NCI-H82 (cell line): ENCODE measurements around the gene SNORC.

Source experiments
- DNase-seq: peaks from one replicate; lab custom pipeline; 2025; lab: John Stamatoyannopoulos, UW

The SNORC gene

GRCh38 chr2:232882505-232883115 lies 12.5 kb downstream of the SNORC start:
- no peak for DNase-seq

- no peak for DNase-seq
These were observed 13.2 kb downstream of the SNORC start for GRCh38 chr2:232883116-232883721.

DNA sequence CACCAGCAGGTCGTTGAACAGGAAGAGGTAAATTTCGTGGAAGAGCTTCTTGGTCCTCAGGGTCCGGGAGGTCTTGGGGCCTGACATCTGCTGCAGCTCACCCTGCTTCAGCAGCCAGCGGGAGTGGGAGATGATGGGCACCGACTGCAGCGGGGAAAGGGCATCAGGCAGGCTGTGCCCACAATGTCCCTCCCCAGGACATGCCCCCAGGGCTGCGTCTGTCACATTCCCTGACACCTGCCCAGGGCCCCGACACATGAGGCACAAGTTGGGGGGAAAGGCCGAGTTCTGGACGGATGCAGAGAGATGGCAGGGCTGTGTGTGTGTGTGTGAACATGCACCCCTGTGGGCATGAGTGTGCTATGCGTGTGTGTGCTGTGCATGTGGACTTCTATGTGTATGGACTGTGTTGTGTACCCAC lies 13.9 kb downstream of the SNORC start:
- DNase-seq = no peak

DNA sequence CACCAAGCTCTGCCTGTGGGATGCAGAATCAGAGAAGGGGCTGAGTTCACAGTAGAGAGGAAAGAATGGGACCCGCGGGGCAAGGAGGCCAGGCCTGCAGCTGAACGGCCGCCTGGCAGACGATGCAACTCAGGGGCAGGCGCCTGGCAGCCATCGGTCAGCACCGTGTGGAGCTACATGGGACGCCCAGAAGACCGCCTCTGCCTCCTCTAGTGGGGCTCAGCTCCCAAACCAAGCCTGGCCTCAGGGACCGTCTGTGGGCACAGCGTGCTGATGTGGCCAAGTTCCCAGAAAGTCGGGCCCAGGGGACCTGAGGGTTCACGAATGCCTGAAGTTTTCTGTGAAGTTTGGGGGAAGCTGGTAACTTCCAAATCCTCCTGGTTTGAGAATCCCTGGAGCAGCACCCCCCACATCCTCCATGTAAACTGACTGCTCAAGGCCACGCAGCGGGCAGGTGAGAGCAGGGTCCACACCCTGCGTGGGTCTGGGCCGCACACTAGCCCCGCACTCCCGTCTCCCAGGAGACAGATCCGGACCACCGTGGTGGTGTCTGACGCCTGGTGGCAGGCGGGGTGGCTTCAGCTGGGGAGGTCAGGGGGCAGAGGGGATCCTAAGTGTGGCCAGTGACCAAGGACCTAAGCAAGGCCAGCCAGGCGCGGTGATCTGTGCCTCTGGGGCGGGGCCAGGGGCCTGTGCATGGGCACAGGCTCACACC lies 14.6 kb downstream of the SNORC start:
- DNase-seq = no peak

- DNase-seq = no peak
These were observed 15.3 kb downstream of the SNORC start for GRCh38 chr2:232885264-232885961.

DNA sequence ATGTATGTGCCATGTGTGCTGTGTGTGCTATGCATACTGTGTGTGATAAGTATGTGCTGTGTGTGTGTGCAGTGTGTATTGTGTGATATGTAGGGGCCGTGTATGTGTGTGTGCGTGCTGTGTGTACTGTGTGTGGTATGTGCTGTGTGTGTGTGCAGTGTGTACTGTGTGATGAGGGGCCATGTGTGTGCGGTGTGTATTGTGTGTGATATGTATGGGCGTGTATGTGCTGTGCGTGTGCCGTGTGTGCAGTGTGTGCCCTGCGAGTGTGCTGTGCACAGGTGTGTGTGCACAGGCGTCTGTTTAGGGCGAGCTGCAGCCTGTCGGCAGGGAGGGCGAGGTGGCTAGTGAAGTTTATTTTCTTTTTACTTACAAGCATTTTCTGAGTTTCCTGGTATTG lies 16.1 kb downstream of the SNORC start:
- DNase-seq = no peak

DNA sequence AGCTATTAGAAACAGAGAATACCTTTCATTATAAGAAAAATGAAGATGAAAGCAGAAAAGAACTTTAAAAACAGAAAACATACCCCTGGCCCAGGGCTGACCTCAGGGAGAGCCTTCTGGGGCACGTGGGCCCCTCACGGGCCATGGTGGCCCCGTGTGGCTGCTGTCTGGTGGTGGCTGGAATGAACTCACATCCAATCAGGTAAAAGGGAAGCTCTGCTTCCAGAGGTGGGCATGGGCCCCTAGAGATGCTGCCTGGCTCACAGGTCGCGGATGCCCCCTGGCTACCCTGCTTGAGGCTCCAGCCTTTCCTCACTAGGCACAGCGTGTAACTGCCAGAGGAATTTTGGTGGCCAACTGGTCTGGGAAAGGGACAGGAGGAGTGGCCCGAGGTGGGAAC lies 16.6 kb downstream of the SNORC start:
- no peak for DNase-seq

DNA sequence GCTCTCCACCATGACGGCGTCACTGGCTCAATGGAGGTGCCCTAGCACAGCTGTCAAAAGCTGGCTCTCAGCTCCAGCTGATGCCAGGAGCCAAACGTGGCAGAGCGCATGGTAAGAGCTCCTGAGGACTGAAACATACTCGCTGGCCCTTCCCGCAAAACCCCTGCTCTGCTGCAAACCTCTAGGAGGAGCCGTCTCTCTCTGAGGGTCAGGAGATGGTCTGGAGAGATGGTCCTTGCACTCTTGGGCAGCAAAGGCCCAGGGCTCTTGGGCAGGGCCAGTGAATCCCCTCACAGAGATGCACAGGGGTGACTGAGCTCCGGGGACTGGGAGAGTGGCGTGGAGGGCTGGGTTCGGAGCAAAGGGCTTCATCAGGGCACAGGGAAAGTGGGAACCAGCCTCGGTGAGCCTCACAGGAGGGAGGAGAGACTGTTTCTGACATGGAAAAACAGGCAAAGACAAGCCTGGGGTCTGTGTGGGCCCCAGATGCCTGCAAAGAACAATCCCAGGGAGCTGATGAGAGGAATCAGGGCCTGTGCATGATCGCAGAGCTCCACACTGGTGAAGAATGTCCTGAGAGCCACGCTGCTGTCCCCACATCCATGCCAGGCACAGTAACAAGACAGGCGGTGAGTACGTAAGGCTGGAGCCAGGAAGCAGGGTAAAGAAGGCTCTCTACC lies 17.2 kb downstream of the SNORC start:
- peak; percentile 21 for DNase-seq

GRCh38 chr2:232888099-232888836 lies 18.2 kb downstream of the SNORC start:
- no peak for DNase-seq

DNA sequence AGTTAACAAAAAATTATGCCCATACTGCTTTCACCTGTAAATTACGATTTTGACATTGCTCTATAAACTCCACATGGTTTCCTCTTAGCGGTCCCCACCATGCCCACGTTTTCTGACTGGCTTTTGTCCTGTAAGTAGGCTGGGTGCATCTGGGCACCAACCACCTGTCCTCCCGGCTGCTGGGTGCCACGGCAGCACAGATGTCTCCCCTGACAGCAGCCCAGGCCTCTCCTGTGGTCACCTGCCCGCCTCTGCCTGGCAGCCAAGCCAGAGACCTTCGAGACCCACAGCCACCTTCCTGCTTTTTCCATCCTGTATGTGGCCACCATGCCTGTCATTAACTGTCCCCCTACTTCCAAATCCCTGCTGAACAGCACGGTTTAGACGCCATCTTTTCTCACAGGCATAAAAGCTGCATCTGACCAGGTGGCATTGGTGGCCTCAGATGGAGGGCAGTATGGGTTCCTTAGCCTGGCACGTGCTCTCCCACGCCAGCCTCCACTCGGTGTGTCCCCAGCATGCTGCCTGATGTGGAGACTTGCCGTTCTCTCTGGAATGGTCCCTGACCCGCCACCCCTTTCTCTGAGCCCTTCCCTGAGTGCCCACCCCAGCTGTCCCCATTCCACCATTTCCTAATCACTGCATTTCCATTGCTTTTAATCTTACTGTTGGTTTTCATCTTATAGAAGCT lies 18.9 kb downstream of the SNORC start:
- no peak for DNase-seq

DNA sequence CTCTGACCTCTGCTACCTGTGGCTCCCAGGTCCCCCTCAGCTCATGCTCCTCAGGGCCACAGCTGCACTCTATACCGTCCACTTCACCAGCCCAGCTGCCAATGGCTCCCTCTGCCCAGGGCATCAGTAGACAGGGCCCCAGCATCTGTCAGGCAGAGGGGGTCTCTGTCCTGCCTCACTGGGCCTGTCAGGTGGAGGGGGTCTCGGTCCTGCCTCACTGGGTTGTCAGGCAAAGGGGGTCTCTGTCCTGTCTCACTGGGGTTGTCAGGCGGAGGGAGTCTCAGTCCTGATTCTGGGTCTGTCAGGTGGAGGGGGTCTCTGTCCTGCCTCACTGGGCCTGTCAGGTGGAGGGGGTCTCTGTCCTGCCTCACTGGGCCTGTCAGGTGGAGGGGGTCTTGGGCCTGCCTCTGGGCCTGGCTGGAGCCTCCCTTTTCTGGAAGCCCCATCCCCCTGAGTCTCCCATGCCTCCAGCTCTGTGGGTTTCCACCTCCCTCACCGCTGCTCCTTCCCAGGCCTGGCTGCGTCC lies 19.9 kb downstream of the SNORC start:
- DNase-seq = no peak

GRCh38 chr2:232890536-232890895 lies 20.5 kb downstream of the SNORC start:
- no peak for DNase-seq

- peak; percentile 27 for DNase-seq
These were observed 21.0 kb downstream of the SNORC start for GRCh38 chr2:232890896-232891601.

DNA sequence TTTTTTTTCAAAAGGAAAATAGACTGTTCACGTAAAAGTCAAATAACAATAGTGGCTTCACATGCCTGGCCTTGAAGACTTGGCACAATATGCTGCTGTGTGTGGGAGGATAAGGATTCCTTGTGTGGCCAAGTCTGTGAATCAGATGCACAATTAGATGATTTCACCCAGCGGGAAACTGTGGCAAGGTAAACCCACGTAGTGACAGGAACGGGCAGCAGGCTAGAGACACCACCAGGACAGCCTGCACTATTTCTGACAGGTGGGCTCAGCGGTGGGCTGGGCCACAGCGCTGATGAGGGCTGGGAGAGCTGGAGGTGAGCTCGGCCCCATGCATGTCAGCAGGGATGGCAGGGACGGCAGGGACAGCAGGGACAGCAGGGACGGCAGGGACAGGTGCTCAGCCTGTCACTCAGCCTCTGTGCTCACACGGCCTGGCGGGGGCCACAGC lies 21.6 kb downstream of the SNORC start:
- DNase-seq = no peak

DNA sequence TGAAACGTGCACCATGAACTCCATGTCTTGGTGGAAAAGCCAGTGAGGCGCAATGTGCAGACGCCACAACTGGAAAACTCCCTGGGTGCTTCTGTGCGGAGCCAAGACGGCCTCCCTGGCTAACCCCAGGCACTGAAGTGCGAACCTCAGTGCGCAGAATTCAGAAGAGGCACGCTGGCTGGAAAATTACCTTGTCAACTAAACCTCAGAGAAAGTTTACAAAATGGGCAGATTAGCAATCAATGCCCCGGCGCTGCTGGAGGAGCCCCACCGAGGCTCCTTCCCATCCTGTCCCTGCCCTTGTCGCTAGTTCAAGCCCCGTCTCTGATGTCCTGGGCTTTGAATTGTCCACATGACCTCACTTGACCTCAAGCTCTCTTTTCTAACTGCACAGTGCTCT lies 22.2 kb downstream of the SNORC start:
- no peak for DNase-seq

DNA sequence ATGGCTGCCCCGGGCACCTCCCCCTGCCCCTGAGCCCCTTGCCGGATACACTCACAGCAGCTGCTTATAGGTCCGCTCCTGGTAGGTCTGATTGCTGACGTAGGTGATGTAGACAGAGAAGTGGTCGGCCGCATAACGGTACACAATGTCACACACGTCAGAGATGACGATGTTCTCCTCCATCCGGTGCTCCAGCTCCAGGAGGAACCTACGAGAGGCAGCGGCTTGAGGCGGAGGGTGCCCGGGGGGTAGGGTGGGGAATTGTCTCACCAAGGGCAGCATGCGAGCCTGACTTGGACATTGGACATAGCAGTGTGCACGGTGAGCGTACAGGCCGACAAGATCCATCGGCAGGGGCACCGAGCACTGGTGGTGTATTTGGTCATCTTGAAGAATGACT lies 22.8 kb downstream of the SNORC start:
- DNase-seq = no peak

GRCh38 chr2:232893834-232894233 lies 23.8 kb downstream of the SNORC start:
- DNase-seq = no peak

DNA sequence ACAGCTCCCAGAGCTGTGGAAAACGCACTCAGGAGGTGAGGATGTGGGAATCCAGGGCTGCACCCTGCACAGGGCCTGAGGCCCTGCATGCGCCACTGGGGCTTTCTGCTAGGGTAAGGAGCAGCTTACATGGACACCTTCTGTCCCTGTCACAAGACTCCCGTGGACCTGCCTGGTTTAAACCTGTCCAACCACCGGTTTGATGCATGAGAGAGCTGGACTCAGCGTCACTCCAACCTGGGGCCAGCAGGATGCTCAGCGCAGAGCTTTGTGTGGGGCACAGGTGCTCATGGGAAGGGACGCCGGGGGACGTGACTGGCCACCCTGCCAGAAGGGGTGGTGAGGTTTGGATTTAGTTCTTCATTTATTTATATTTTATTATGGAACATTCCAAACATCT lies 24.2 kb downstream of the SNORC start:
- no peak for DNase-seq

- DNase-seq = no peak
These were observed 24.7 kb downstream of the SNORC start for GRCh38 chr2:232894746-232895145.

DNA sequence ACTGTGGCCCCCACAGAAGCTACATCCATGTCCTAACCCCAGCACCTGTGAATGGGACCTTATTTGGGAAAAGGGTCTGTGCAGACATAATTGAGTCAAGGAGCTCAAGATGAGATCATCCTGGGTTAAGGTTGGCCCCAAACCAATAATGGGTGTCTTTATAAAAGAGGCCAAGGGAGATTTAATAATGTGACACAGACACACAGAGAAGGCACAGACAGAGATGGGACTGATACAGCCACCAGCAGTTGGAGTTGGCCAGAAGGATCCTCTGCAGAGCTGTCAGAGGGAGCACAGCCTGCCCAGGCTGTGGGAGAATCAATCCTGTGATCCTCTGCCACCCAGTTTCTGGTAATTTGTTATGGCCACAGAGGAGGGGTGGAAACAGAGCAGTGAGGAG lies 26.0 kb downstream of the SNORC start:
- no peak for DNase-seq
